Measurements from ENCODE around the gene DCST1. TPM values are rescaled to one million over a fixed set of nuclear protein-coding genes. Genes with fewer than 3 reads are reported as not detected.

DCST1 gene
- total and polyA plus RNA-seq, 2 of the 13 experiments (the other 11 are each of a cell fraction or from before 2014, with no cell fraction given), result 0.04 TPM; not detected in 1

GRCh38 chr1:155003766-155004351 lies 29.8 kb upstream of the DCST1 start (continued):
- TF ChIP-seq ZNF276 (CRISPR knock-in tag; IDR thresholded peaks at IDR 0.05; ENCODE audit: low read depth) (peak; percentile 96), MATR3 (CRISPR knock-in tag; IDR thresholded peaks at IDR 0.05) (no peak), LCORL (IDR thresholded peaks at IDR 0.05) (no peak), LCORL (CRISPR knock-in tag; IDR thresholded peaks at IDR 0.05) (no peak)

GRCh38 chr1:155004352-155005075 lies 29.1 kb upstream of the DCST1 start:
- ChIA-PET POLR2A (interaction anchor here (0.8 to 6.7 kb wide), 9 partner anchors 9 to 68 kb away, joined by 3 to 90 read pairs (median 3); partner anchors contain the start of genes ADAM15, FLAD1 and PMVK), CTCF (ENCODE audit: low intra/inter-chr PET ratio, low total read pairs) (interaction anchor here (1.6 kb wide), 1 partner anchor 13 kb away, joined by 5 read pairs; no protein-coding TSS in a partner anchor)
- no peak for DNase-seq (ENCODE audit: low spot score)
- peaks cover 4% of the 10 kb centered on the region; the same call in 1 of the 2 replicates for H4K20me1 ChIP-seq (ENCODE audit: insufficient read depth, low read length)
- no peaks in the 10 kb centered on the region for H3K9me3 ChIP-seq (ENCODE audit: low read length)
- peaks cover 60% of the 10 kb centered on the region for H3K4me1 ChIP-seq (ENCODE audit: insufficient read depth, low read length)
- no TSS peak for BruUV-seq (replicated peaks)
- TF ChIP-seq SALL2 (CRISPR knock-in tag; IDR thresholded peaks at IDR 0.05) (0 out of 2 replicates have a peak, but pooled peaks have one; percentile 11), HNRNPL (IDR thresholded peaks at IDR 0.05; ENCODE audit: low read depth, low read length) (peak; percentile 82), BCL3 (CRISPR knock-in tag; IDR thresholded peaks at IDR 0.05) (0 out of 2 replicates have a peak, but pooled peaks have one; percentile 41), ZNF652 (CRISPR knock-in tag; IDR thresholded peaks at IDR 0.05; ENCODE audit: borderline replicate concordance, low read depth) (peak; percentile 83), ARNT (IDR thresholded peaks at IDR 0.05) (no peak), HES4 (CRISPR knock-in tag; IDR thresholded peaks at IDR 0.05; ENCODE audit: borderline replicate concordance) (0 out of 2 replicates have a peak, but pooled peaks have one; percentile 28), ZNF761 (CRISPR knock-in tag; conservative IDR thresholded peaks at IDR 0.05) (0 out of 2 replicates have a peak, but pooled peaks have one; percentile 11), ZC3H4 (CRISPR knock-in tag; IDR thresholded peaks at IDR 0.05; ENCODE audit: borderline replicate concordance) (no peak), PATZ1 (CRISPR knock-in tag; IDR thresholded peaks at IDR 0.05) (peak; percentile 9; the same call in 1 of the 2 replicates), ATF4 (CRISPR knock-in tag; IDR thresholded peaks at IDR 0.05) (peak in 1 of 2 experiments; percentile 83; a peak in 2 of 4 replicates)
- H3K36me3 ChIP-seq (replicated peaks in 1 of 2; ENCODE audit: control insufficient read depth in 1 of 2, insufficient read depth in 2 of 2, low read length in 2 of 2), result peaks cover 0 to 1% of the 10 kb centered on the region in 2 experiments; a peak in 3 of 5 replicates
- peak overlapping the region; percentile 95 for H3K9ac ChIP-seq (ENCODE audit: insufficient read depth, low read depth, low read length)
- peak overlapping the region; percentile 97 for H3K27ac ChIP-seq (ENCODE audit: extremely low read length, insufficient read depth, low read length)
- WGBS (ENCODE audit: low lambda C conversion rate), result 51% methylated on average over 4 of the region's 5 CpGs
- in situ Hi-C loops (cut with HindIII; ENCODE audit: extremely low pct_ligation_motif_present, low pct_unique_long_range_greater_than_20kb) (no loop called here), intact Hi-C loops (cut with micrococcal nuclease; ENCODE audit: unreplicated experiment) (loop anchor here (5.0 kb wide), 1 partner anchor 447 kb away; the partner anchor contains the start of gene UBE2Q1)
- no peak overlapping the region for H2AFZ ChIP-seq (ENCODE audit: low read length)
- H3K27me3 ChIP-seq (ENCODE audit: control insufficient read depth in 1 of 2, insufficient read depth in 2 of 2, low read length in 2 of 2), result no peaks in the 10 kb centered on the region; a peak in 1 of 5 replicates
- peak overlapping the region; percentile 89 for H3K4me2 ChIP-seq (ENCODE audit: low read depth, low read length)
- peak overlapping the region; percentile 86 to 98 (median 98) for H3K4me3 ChIP-seq (replicated peaks in 1 of 3; ENCODE audit: insufficient read depth in 1 of 3, low read depth in 2 of 3, low read length in 3 of 3)
- H3K79me2 ChIP-seq (ENCODE audit: insufficient read depth, low read length), result peaks cover 40% of the 10 kb centered on the region
- no peak for ATAC-seq
- FAIRE-seq, result no peak
